Endothelial cell of umbilical vein (primary cell): Measurements from ENCODE around the gene ARL3. TPM values are rescaled to one million over a fixed set of nuclear protein-coding genes. Genes with fewer than 3 reads are reported as not detected.
A peak's percentile ranks its signal among the peaks of the same experiment; 100 is the strongest.

Experiments
- BruUV-seq: library from RNA; stranded (reverse); fragments of 400-500 nt; replicated peaks from 2 replicates; lab custom pipeline; 2021; lab: Mats Ljungman, UMichigan
- CTCF ChIA-PET: fragments of 300-600, 350-600 bp; sonication (Branson Sonifier 250); formaldehyde crosslinking; loops from one replicate; lab custom pipeline; 2021; ENCODE audit warnings: antibody characterized with exemption, inconsistent platforms; lab: Charles Lee
- POLR2A ChIA-PET: fragments of 300-600, 350-600 bp; sonication (Branson Sonifier 250); formaldehyde crosslinking; loops from one replicate; lab custom pipeline; 2021; ENCODE audit warnings: antibody characterized with exemption, inconsistent platforms; lab: Charles Lee
- DNase-seq: peaks from one replicate; pipeline ENCODE4 v3.0.0-alpha.2; 2011; ENCODE audit warnings: low read depth, low spot score
- FAIRE-seq: peaks from 2 replicates; lab custom pipeline; 2011; peaks lifted over from hg19 to GRCh38; lab: Jason Lieb, UNC
- H2AFZ ChIP-seq: 2 replicates; pipeline ENCODE4 v1.6.0; 2012; ENCODE audit warnings: low read depth, low read length, control low read depth, inconsistent platforms
- H3K27ac ChIP-seq: 2 replicates; pipeline ENCODE4 v1.5.1; 2011; ENCODE audit warnings: low read depth, mild to moderate bottlenecking, control low read depth, low read length, moderate library complexity; ENCODE audit not compliant: insufficient read depth
- H3K27me3 ChIP-seq, 2 experiments: 2 replicates each; pipeline versions ENCODE4 v1.6.0 to v1.6.1; 2011; ENCODE audit warnings: low read length in 2 of 2, mixed read lengths in 1 of 2; ENCODE audit not compliant: control insufficient read depth in 2 of 2, insufficient read depth in 2 of 2
- H3K36me3 ChIP-seq, 2 experiments: 2 replicates in 1 of 2; 3 replicates in 1 of 2; pipeline ENCODE4 v1.5.1; 2011; ENCODE audit warnings: low read length in 2 of 2, mild to moderate bottlenecking in 1 of 2, moderate library complexity in 1 of 2; ENCODE audit not compliant: control insufficient read depth in 2 of 2, insufficient read depth in 2 of 2; ENCODE audit errors: extremely low read depth in 1 of 2
- H3K4me1 ChIP-seq: 3 replicates; pipeline ENCODE4 v1.5.1; 2011; ENCODE audit warnings: mild to moderate bottlenecking, low read length; ENCODE audit not compliant: control insufficient read depth, insufficient read depth; ENCODE audit errors: extremely low read depth
- H3K4me2 ChIP-seq: 2 replicates; pipeline ENCODE4 v1.6.1; 2011; ENCODE audit warnings: low read length, control low read depth, mixed read lengths; ENCODE audit not compliant: insufficient read depth
- H3K4me3 ChIP-seq, 3 experiments: fragments of 200-600 bp in 1 of 3; sonication (generic), shearing (Covaris generic) in 1 of 3; replicated peaks in 1 of 3; 2 replicates each; pipeline ENCODE4 v1.5.1; 2011 to 2016; ENCODE audit warnings: control low read depth in 3 of 3, low read length in 3 of 3, mild to moderate bottlenecking in 2 of 3, inconsistent platforms in 1 of 3, low read depth in 1 of 3, moderate library complexity in 1 of 3; ENCODE audit not compliant: insufficient read depth in 1 of 3
- H3K79me2 ChIP-seq: 2 replicates; pipeline ENCODE4 v1.6.0; 2012; ENCODE audit warnings: low read length, inconsistent platforms; ENCODE audit not compliant: control insufficient read depth, insufficient read depth
- H3K9ac ChIP-seq: replicated peaks from 2 replicates; pipeline ENCODE3; 2011; ENCODE audit warnings: low read length, control low read depth; ENCODE audit not compliant: insufficient read depth; ENCODE audit errors: extremely low read depth
- H3K9me1 ChIP-seq: replicated peaks from 3 replicates; pipeline ENCODE4 v1.6.0; 2011; ENCODE audit warnings: mild to moderate bottlenecking, low read length; ENCODE audit not compliant: control insufficient read depth, insufficient read depth; ENCODE audit errors: extremely low read depth
- H3K9me3 ChIP-seq: replicated peaks from 2 replicates; pipeline ENCODE4 v1.5.1; 2012; ENCODE audit warnings: low read length, inconsistent platforms; ENCODE audit not compliant: control insufficient read depth, insufficient read depth
- H4K20me1 ChIP-seq: replicated peaks from 2 replicates; pipeline ENCODE3; 2011; ENCODE audit warnings: mild to moderate bottlenecking, low read length; ENCODE audit not compliant: control insufficient read depth, insufficient read depth; ENCODE audit errors: extremely low read depth
- JUN ChIP-seq: IDR thresholded peaks from 2 replicates; pipeline ENCODE4 v1.6.1; 2011; ENCODE audit warnings: borderline replicate concordance, low read depth; ENCODE audit not compliant: insufficient read length, insufficient read depth
- POLR2A ChIP-seq: IDR thresholded peaks from 2 replicates; pipeline ENCODE4 v1.6.1; 2012; ENCODE audit warnings: low read depth, mild to moderate bottlenecking, control low read depth, low read length
- dilution Hi-C: fragments of 300-500 bp; cut with MboI; formaldehyde crosslinking; loops from one replicate; pipeline ENCODE4 v1.15.0; 2019; ENCODE audit warnings: low sequenced_read_pairs; ENCODE audit not compliant: extremely low pct_ligation_motif_present
- intact Hi-C: fragments of 100-400 bp; cut with micrococcal nuclease; formaldehyde crosslinking; loops from one replicate; pipeline ENCODE4 v1.10.0; 2022
- polyA plus RNA-seq, 4 experiments: library from polyadenylated mRNA; depleted of rRNA in 3 of 4; stranded (reverse) in 3 of 4; unstranded in 1 of 4; fragments of >200 nt; gene quantifications; 2 replicates each; pipeline versions ENCODE4 v1.2.1 to v1.2.3, GENCODE V29; 2011 to 2012; ENCODE audit warnings: missing spikeins in 1 of 4
- total RNA-seq: library from RNA; stranded (reverse); gene quantifications from 2 replicates; pipeline ENCODE4 v1.2.3, GENCODE V29; 2021
- TF ChIP-seq, protein P1 (sequence below), 2 donors: IDR thresholded peaks; 1 replicate in 1 of 2; 2 replicates in 1 of 2; pipeline ENCODE4 v1.5.1; 2011; ENCODE audit warnings: low read length in 2 of 2, mild to moderate bottlenecking in 2 of 2, moderate library complexity in 2 of 2, control low read depth in 1 of 2, inconsistent platforms in 1 of 2, low read depth in 1 of 2; ENCODE audit not compliant: insufficient read depth in 1 of 2; ENCODE audit errors: extremely low read depth in 1 of 2

Gene ARL3
- total and polyA plus RNA-seq, 2 donors (not counting 3 experiments of a cell fraction or from before 2014, with no cell fraction given) = 6.6 to 11.0 TPM

DNA sequence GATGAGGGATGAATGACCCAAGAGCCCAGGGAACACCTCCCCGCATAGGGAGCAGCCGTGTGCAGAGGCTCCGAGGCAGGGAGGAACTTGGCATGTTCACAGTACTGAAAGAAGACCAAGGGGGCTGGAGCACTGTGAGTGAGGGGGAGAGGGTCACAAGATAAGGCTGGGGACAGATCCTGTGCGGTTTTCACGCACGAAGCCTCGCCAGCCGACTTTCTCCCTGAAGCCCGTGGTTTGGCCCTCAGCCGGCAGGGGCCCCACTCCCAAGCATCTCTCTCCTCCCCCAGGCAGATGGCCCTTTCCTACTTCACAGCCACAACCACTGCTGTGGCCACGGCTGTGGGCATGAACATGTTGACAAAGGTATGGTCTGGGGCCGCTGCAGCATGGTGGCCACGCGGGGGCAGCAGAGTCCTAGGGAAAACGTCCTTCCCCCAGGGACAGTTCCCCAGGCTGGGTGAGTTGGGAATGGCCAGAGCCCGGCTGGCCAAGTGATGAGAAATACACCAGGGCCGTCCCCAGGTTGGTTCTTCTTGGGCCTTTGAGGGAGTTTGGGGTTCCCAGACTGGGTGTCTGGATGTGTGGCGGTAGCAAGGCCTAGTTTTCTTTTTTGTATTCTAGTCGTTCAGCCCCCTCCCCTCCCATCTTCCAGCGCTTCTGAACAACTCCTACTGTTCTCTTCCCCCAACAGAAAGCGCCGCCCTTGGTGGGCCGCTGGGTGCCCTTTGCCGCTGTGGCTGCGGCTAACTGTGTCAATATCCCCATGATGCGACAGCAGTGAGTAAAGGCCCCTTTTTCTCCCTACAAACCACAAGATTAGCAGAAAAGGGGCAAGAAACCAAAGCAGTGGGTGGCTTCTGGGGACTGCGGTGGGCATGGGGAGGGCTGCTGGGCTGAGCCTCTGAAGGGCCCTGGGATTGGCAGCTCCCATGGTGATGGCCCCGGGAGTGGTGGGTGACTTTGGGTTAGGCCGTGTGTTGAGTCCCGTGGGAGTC, 15.1 kb upstream of the ARL3 start:
- no peak overlapping the region for H3K9ac ChIP-seq

More for the DNA sequence above, 15.1 kb upstream of the ARL3 start:
- H3K27ac ChIP-seq = no peak overlapping the region
- H3K9me3 ChIP-seq = no peaks in the 10 kb centered on the region
- H2AFZ ChIP-seq = no peak overlapping the region
- FAIRE-seq (peak; percentile 83), DNase-seq (peak; percentile 78)
- CTCF ChIA-PET = interaction anchor here (1.0 to 5.9 kb wide), 4 partner anchors 11 to 515 kb away, joined by 3 to 62 read pairs (median 30); no protein-coding TSS in a partner anchor
- no peaks in the 10 kb centered on the region for H3K79me2 ChIP-seq
- H3K4me1 ChIP-seq = no peaks in the 10 kb centered on the region
- H3K4me3 ChIP-seq = no peak overlapping the region
- intact Hi-C loops = loop anchor here (1.0 to 5.0 kb wide), 5 partner anchors 24 to 340 kb away; partner anchors contain the start of gene CNNM2
- no peaks in the 10 kb centered on the region for H3K9me1 ChIP-seq
- no peaks in the 10 kb centered on the region for H3K27me3 ChIP-seq
- H3K4me2 ChIP-seq = no peak overlapping the region
- dilution Hi-C loops = no loop called here
- BruUV-seq = no TSS peak
- POLR2A ChIA-PET = no interaction called here
- no peak for TF ChIP-seq JUN
- TF ChIP-seq, protein P1, sequence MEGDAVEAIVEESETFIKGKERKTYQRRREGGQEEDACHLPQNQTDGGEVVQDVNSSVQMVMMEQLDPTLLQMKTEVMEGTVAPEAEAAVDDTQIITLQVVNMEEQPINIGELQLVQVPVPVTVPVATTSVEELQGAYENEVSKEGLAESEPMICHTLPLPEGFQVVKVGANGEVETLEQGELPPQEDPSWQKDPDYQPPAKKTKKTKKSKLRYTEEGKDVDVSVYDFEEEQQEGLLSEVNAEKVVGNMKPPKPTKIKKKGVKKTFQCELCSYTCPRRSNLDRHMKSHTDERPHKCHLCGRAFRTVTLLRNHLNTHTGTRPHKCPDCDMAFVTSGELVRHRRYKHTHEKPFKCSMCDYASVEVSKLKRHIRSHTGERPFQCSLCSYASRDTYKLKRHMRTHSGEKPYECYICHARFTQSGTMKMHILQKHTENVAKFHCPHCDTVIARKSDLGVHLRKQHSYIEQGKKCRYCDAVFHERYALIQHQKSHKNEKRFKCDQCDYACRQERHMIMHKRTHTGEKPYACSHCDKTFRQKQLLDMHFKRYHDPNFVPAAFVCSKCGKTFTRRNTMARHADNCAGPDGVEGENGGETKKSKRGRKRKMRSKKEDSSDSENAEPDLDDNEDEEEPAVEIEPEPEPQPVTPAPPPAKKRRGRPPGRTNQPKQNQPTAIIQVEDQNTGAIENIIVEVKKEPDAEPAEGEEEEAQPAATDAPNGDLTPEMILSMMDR (IDR thresholded peaks at IDR 0.05; ENCODE audit: extremely low read depth in 1 of 2, insufficient read depth in 1 of 2, low read depth in 1 of 2, low read length in 2 of 2) = peak; percentile 90 to 92
- TF ChIP-seq POLR2A = no peak
- no peaks in the 10 kb centered on the region for H4K20me1 ChIP-seq
- peaks cover 0 to 2% of the 10 kb centered on the region in 2 experiments for H3K36me3 ChIP-seq
